ENCODE results near the gene ZNF330. TPM values are rescaled to one million over a fixed set of nuclear protein-coding genes. Genes with fewer than 3 reads are reported as not detected.

Gene ZNF330
- total RNA-seq, 1 experiment from 2014 or later = 43.9 TPM

DNA sequence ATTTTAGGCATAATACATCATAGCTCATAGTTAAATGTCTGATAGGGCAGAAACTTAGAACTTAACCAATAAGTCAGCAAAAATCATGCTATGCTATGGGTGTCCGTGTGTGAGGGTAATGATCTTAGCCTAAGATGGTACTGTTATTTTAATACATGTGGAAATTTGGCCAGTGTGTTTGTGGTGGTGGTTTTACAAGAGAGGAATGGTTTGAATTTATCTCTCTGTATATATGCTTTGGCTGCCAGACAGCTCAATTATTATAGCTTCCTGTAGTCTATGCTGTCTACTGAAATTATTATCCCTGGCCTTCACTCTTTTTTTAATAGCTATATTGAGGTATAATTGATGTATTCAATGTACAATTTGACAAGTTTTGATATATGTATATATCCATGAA, 21.3 kb downstream of the ZNF330 start:
- TF ChIP-seq ETV6 (CRISPR knock-in tag; IDR thresholded peaks at IDR 0.05) (no peak), EMX1 (CRISPR knock-in tag; IDR thresholded peaks at IDR 0.05) (no peak), FOXJ3 (CRISPR knock-in tag; IDR thresholded peaks at IDR 0.05; ENCODE audit: borderline replicate concordance) (no peak), ZNF138 (CRISPR knock-in tag; conservative IDR thresholded peaks at IDR 0.05) (no peak), ELF4 (CRISPR knock-in tag; IDR thresholded peaks at IDR 0.05; ENCODE audit: low read depth) (no peak), MXD4 (CRISPR knock-in tag; IDR thresholded peaks at IDR 0.05; ENCODE audit: borderline replicate concordance) (no peak)
- H3K27ac Mint-ChIP-seq = no peak overlapping the region

DNA sequence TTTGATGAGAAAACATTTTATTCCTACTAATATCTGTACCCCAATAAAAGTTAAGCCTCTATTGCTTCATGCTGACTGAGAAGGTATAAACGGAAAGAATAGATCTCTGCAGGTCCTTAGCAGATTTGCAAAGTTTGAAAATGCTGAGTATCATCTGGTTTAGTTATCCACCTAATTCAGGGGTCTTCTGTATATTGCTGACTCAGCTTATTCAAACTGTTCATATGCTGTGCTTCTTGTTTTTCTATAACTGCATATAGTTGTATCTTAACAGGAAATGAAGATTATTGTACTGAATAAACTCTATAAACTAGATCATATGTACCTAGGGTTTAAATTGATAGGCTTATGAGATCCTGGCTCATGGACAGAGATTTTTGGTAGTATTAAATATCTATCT, 23.7 kb downstream of the ZNF330 start:
- ChIA-PET POLR2A (no interaction called here), CTCF (no interaction called here)
- no peaks in the 10 kb centered on the region for H3K9me3 Mint-ChIP-seq
- H3K27me3 Mint-ChIP-seq (ENCODE audit: low read depth) = no peaks in the 10 kb centered on the region
- ATAC-seq (no peak), DNase-seq (ENCODE audit: low spot score) (no peak)
- TF ChIP-seq, protein P1, sequence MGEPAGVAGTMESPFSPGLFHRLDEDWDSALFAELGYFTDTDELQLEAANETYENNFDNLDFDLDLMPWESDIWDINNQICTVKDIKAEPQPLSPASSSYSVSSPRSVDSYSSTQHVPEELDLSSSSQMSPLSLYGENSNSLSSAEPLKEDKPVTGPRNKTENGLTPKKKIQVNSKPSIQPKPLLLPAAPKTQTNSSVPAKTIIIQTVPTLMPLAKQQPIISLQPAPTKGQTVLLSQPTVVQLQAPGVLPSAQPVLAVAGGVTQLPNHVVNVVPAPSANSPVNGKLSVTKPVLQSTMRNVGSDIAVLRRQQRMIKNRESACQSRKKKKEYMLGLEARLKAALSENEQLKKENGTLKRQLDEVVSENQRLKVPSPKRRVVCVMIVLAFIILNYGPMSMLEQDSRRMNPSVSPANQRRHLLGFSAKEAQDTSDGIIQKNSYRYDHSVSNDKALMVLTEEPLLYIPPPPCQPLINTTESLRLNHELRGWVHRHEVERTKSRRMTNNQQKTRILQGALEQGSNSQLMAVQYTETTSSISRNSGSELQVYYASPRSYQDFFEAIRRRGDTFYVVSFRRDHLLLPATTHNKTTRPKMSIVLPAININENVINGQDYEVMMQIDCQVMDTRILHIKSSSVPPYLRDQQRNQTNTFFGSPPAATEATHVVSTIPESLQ (CRISPR knock-in tag; IDR thresholded peaks at IDR 0.05) = no peak
- TF ChIP-seq, protein P2, sequence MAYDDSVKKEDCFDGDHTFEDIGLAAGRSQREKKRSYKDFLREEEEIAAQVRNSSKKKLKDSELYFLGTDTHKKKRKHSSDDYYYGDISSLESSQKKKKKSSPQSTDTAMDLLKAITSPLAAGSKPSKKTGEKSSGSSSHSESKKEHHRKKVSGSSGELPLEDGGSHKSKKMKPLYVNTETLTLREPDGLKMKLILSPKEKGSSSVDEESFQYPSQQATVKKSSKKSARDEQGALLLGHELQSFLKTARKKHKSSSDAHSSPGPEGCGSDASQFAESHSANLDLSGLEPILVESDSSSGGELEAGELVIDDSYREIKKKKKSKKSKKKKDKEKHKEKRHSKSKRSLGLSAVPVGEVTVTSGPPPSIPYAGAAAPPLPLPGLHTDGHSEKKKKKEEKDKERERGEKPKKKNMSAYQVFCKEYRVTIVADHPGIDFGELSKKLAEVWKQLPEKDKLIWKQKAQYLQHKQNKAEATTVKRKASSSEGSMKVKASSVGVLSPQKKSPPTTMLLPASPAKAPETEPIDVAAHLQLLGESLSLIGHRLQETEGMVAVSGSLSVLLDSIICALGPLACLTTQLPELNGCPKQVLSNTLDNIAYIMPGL (CRISPR knock-in tag; IDR thresholded peaks at IDR 0.05) = no peak
- no peak for TF ChIP-seq JUN (CRISPR knock-in tag; IDR thresholded peaks at IDR 0.05)
- no peak for TF ChIP-seq ZNF671 (CRISPR knock-in tag; IDR thresholded peaks at IDR 0.05)
- TF ChIP-seq SMAD4 (CRISPR knock-in tag; IDR thresholded peaks at IDR 0.05) = no peak
- TF ChIP-seq, protein P3, sequence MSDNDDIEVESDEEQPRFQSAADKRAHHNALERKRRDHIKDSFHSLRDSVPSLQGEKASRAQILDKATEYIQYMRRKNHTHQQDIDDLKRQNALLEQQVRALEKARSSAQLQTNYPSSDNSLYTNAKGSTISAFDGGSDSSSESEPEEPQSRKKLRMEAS (CRISPR knock-in tag; IDR thresholded peaks at IDR 0.05) = no peak
- no peak for TF ChIP-seq HMGA2 (CRISPR knock-in tag; IDR thresholded peaks at IDR 0.05)
- no peak for TF ChIP-seq SP1 (CRISPR knock-in tag; conservative IDR thresholded peaks at IDR 0.05)
- no peak for TF ChIP-seq TCF7 (CRISPR knock-in tag; IDR thresholded peaks at IDR 0.05; ENCODE audit: low read depth)
- no peaks in the 10 kb centered on the region for H3K36me3 Mint-ChIP-seq
- H3K4me1 Mint-ChIP-seq = no peaks in the 10 kb centered on the region
- H3K27ac Mint-ChIP-seq = no peak overlapping the region
- H3K4me3 Mint-ChIP-seq = no peak overlapping the region

More for the DNA sequence above, 21.3 kb downstream of the ZNF330 start:
- CTCF ChIA-PET = no interaction called here
- no peak for ATAC-seq
- no peak for DNase-seq (ENCODE audit: low spot score)
- Mint-ChIP-seq H3K27me3 (ENCODE audit: low read depth) (no peaks in the 10 kb centered on the region), H3K4me1 (no peaks in the 10 kb centered on the region), H3K4me3 (no peak overlapping the region), H3K36me3 (no peaks in the 10 kb centered on the region), H3K9me3 (no peaks in the 10 kb centered on the region)
- POLR2A ChIA-PET = no interaction called here

DNA sequence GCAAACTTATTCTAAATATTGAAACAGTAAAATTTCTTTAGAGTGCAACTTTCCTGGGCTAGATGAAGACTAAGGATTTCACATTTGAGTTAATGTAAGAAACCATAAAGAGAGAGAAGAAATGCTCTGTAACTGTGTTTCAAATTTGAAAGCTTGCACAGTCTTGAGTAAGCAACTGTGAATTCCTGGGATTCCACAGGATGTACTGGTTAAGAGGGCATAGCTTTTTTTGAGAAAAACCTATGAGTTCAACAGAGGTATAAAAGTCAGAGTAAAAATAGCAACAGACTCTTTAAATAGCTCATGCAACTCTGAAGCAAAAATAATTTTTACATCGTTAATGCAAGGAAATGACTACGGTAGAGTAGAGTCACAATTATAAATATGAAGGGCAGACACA, 25.5 kb downstream of the ZNF330 start:
- Mint-ChIP-seq H3K36me3 (no peaks in the 10 kb centered on the region), H3K4me1 (no peaks in the 10 kb centered on the region), H3K27me3 (ENCODE audit: low read depth) (no peaks in the 10 kb centered on the region), H3K9me3 (no peaks in the 10 kb centered on the region), H3K27ac (no peak overlapping the region), H3K4me3 (no peak overlapping the region)
- ATAC-seq (no peak), DNase-seq (ENCODE audit: low spot score) (no peak)
- TF ChIP-seq ZNF232 (CRISPR knock-in tag; IDR thresholded peaks at IDR 0.05) = no peak
- TF ChIP-seq, protein P4, sequence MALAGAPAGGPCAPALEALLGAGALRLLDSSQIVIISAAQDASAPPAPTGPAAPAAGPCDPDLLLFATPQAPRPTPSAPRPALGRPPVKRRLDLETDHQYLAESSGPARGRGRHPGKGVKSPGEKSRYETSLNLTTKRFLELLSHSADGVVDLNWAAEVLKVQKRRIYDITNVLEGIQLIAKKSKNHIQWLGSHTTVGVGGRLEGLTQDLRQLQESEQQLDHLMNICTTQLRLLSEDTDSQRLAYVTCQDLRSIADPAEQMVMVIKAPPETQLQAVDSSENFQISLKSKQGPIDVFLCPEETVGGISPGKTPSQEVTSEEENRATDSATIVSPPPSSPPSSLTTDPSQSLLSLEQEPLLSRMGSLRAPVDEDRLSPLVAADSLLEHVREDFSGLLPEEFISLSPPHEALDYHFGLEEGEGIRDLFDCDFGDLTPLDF (CRISPR knock-in tag; IDR thresholded peaks at IDR 0.05) = no peak
- TF ChIP-seq, protein P5, sequence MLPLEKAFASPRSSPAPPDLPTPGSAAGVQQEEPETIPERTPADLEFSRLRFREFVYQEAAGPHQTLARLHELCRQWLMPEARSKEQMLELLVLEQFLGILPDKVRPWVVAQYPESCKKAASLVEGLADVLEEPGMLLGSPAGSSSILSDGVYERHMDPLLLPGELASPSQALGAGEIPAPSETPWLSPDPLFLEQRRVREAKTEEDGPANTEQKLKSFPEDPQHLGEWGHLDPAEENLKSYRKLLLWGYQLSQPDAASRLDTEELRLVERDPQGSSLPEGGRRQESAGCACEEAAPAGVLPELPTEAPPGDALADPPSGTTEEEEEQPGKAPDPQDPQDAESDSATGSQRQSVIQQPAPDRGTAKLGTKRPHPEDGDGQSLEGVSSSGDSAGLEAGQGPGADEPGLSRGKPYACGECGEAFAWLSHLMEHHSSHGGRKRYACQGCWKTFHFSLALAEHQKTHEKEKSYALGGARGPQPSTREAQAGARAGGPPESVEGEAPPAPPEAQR (CRISPR knock-in tag; IDR thresholded peaks at IDR 0.05) = no peak
- TF ChIP-seq, protein P6, sequence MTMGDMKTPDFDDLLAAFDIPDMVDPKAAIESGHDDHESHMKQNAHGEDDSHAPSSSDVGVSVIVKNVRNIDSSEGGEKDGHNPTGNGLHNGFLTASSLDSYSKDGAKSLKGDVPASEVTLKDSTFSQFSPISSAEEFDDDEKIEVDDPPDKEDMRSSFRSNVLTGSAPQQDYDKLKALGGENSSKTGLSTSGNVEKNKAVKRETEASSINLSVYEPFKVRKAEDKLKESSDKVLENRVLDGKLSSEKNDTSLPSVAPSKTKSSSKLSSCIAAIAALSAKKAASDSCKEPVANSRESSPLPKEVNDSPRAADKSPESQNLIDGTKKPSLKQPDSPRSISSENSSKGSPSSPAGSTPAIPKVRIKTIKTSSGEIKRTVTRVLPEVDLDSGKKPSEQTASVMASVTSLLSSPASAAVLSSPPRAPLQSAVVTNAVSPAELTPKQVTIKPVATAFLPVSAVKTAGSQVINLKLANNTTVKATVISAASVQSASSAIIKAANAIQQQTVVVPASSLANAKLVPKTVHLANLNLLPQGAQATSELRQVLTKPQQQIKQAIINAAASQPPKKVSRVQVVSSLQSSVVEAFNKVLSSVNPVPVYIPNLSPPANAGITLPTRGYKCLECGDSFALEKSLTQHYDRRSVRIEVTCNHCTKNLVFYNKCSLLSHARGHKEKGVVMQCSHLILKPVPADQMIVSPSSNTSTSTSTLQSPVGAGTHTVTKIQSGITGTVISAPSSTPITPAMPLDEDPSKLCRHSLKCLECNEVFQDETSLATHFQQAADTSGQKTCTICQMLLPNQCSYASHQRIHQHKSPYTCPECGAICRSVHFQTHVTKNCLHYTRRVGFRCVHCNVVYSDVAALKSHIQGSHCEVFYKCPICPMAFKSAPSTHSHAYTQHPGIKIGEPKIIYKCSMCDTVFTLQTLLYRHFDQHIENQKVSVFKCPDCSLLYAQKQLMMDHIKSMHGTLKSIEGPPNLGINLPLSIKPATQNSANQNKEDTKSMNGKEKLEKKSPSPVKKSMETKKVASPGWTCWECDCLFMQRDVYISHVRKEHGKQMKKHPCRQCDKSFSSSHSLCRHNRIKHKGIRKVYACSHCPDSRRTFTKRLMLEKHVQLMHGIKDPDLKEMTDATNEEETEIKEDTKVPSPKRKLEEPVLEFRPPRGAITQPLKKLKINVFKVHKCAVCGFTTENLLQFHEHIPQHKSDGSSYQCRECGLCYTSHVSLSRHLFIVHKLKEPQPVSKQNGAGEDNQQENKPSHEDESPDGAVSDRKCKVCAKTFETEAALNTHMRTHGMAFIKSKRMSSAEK (CRISPR knock-in tag; IDR thresholded peaks at IDR 0.05; ENCODE audit: borderline replicate concordance) = no peak
- POLR2A ChIA-PET = no interaction called here
- CTCF ChIA-PET = no interaction called here
